Retinal pigment epithelial cell (primary cell): ENCODE measurements around the gene LRIT2.

Source experiments
- DNase-seq: peaks from one replicate; pipeline ENCODE4 v3.0.0-alpha.2; 2010; ENCODE audit warnings: low read depth
- H3K4me3 ChIP-seq: 2 replicates; pipeline ENCODE4 v1.5.1; 2011; ENCODE audit warnings: mild to moderate bottlenecking, low read length, control low read depth, moderate library complexity
- CTCF ChIP-seq: conservative IDR thresholded peaks from 2 replicates; pipeline ENCODE4 v1.5.1; 2011; ENCODE audit warnings: low read depth, low read length, control low read depth, inconsistent platforms

LRIT2 gene

GRCh38 chr10:84225427-84226173 is at the start of gene LRIT2:
Gene LRIT2 (minus strand): TSS chr10:84225544. CDS start chr10:84225520, 24 bp downstream.
- peak; percentile 73 for DNase-seq
- H3K4me3 ChIP-seq: no peak within 1 kb of the TSS
- no peak for TF ChIP-seq CTCF

- no peak overlapping the region for H3K4me3 ChIP-seq
- no peak for TF ChIP-seq CTCF
- DNase-seq: no peak
Measured at GRCh38 chr10:84270708-84271107, 45.4 kb upstream of the LRIT2 start.

GRCh38 chr10:84269773-84270172 is 44.4 kb upstream of the LRIT2 start:
- no peak for DNase-seq
- no peak for TF ChIP-seq CTCF
- H3K4me3 ChIP-seq: no peak overlapping the region

GRCh38 chr10:84269162-84269561 is 43.8 kb upstream of the LRIT2 start:
- no peak overlapping the region for H3K4me3 ChIP-seq
- no peak for TF ChIP-seq CTCF
- DNase-seq: no peak

- peak; percentile 81 for TF ChIP-seq CTCF
- DNase-seq: no peak
- H3K4me3 ChIP-seq: no peak overlapping the region
Measured at GRCh38 chr10:84267503-84268126, 42.3 kb upstream of the LRIT2 start.

- TF ChIP-seq CTCF: no peak
- DNase-seq: no peak
- no peak overlapping the region for H3K4me3 ChIP-seq
Measured at GRCh38 chr10:84265418-84265817, 40.1 kb upstream of the LRIT2 start.

GRCh38 chr10:84264611-84265141 is 39.3 kb upstream of the LRIT2 start:
- peak; percentile 95 for TF ChIP-seq CTCF
- no peak for DNase-seq

More at GRCh38 chr10:84264611-84265141, 39.3 kb upstream of the LRIT2 start:
- no peak overlapping the region for H3K4me3 ChIP-seq
